OCI-LY7 (cell line): Measurements from ENCODE around the gene SYPL1. TPM values are rescaled to one million over a fixed set of nuclear protein-coding genes. Genes with fewer than 3 reads are reported as not detected.

Experiments
- BruUV-seq: library from RNA; stranded (reverse); fragments of 400-500 nt; replicated peaks from 2 replicates; lab custom pipeline; 2021; lab: Mats Ljungman, UMichigan
- CTCF ChIA-PET: fragments of 300-600 bp; sonication (Branson Sonifier 250); formaldehyde crosslinking; loops from one replicate; lab custom pipeline; 2022; ENCODE audit warnings: antibody characterized with exemption; ENCODE audit not compliant: unreplicated experiment; lab: Charles Lee
- POLR2A ChIA-PET: fragments of 300-600 bp; sonication (Branson Sonifier 250); formaldehyde crosslinking; loops from one replicate; lab custom pipeline; 2022; ENCODE audit warnings: antibody characterized with exemption; lab: Charles Lee
- DNase-seq: peaks from one replicate; pipeline ENCODE4 v3.0.0-alpha.2; 2015; ENCODE audit warnings: low spot score
- H2AFZ ChIP-seq: fragments of 200-600 bp; sonication (generic), shearing (Covaris generic); 2 replicates; pipeline ENCODE4 v1.6.1; 2014; ENCODE audit warnings: mild to moderate bottlenecking, antibody characterized with exemption, low read length, moderate library complexity
- H3K27ac ChIP-seq: fragments of 200-600 bp; sonication (generic); 2 replicates; pipeline ENCODE4 v1.5.1; 2014; ENCODE audit warnings: mixed run types, low read depth, mild to moderate bottlenecking, moderate library complexity, low read length, inconsistent platforms; ENCODE audit not compliant: poor library complexity, severe bottlenecking
- H3K36me3 ChIP-seq: fragments of 200-600 bp; sonication (generic); 2 replicates; pipeline ENCODE4 v1.6.1; 2014; ENCODE audit warnings: mild to moderate bottlenecking, antibody characterized with exemption, low read length, moderate library complexity, mixed read lengths; ENCODE audit not compliant: insufficient read depth
- H3K4me1 ChIP-seq: fragments of 200-600 bp; sonication (generic); 2 replicates; pipeline ENCODE4 v1.5.1; 2014; ENCODE audit warnings: mild to moderate bottlenecking, low read length; ENCODE audit not compliant: insufficient read depth, poor library complexity, severe bottlenecking
- H3K4me2 ChIP-seq: fragments of 200-600 bp; sonication (generic); 2 replicates; pipeline ENCODE4 v1.6.1; 2014; ENCODE audit warnings: mild to moderate bottlenecking, low read length
- H3K4me3 ChIP-seq: fragments of 200-600 bp; sonication (generic); 2 replicates; pipeline ENCODE4 v1.5.1; 2014; ENCODE audit warnings: mild to moderate bottlenecking, low read depth, low read length; ENCODE audit not compliant: poor library complexity, severe bottlenecking
- H3K79me2 ChIP-seq: fragments of 200-600 bp; sonication (generic); 2 replicates; pipeline ENCODE4 v1.6.1; 2016; ENCODE audit warnings: low read depth, mild to moderate bottlenecking, low read length, moderate library complexity, mixed read lengths; ENCODE audit not compliant: insufficient read depth
- H3K9me2 ChIP-seq: fragments of 200-600 bp; sonication (generic); 2 replicates; pipeline ENCODE4 v1.6.1; 2016; ENCODE audit warnings: mild to moderate bottlenecking, low read length, mixed read lengths; ENCODE audit not compliant: insufficient read depth
- H3K9me3 ChIP-seq: fragments of 200-600 bp; sonication (generic); 2 replicates; pipeline ENCODE4 v1.6.1; 2014; ENCODE audit warnings: mild to moderate bottlenecking, mixed run types, low read length, mixed read lengths
- H4K20me1 ChIP-seq: fragments of 200-600 bp; sonication (generic); 2 replicates; pipeline ENCODE4 v1.6.1; 2014; ENCODE audit warnings: mild to moderate bottlenecking, antibody characterized with exemption, low read length, moderate library complexity, mixed read lengths; ENCODE audit not compliant: insufficient read depth
- CTCF ChIP-seq: fragments of 200-600 bp; sonication (generic); conservative IDR thresholded peaks from 2 replicates; pipeline ENCODE4 v1.5.1; 2014; ENCODE audit warnings: mild to moderate bottlenecking, antibody characterized with exemption, low read length, moderate library complexity, mixed read lengths
- EZH2phosphoT487 ChIP-seq: fragments of 200-600 bp; sonication (generic); IDR thresholded peaks from 2 replicates; pipeline ENCODE4 v1.6.1; 2018; ENCODE audit warnings: low read depth, borderline replicate concordance, mild to moderate bottlenecking, mixed run types, antibody characterized with exemption, low read length, moderate library complexity, mixed read lengths
- intact Hi-C: fragments of 100-400 bp; cut with micrococcal nuclease; formaldehyde crosslinking; loops from one replicate; pipeline ENCODE4 v1.10.0; 2022; ENCODE audit not compliant: unreplicated experiment
- total RNA-seq, 2 experiments: library from RNA; depleted of rRNA in 1 of 2; stranded (reverse); fragments of >200 nt in 1 of 2; shearing (Covaris generic) in 1 of 2; gene quantifications; 2 replicates each; pipeline ENCODE4 v1.2.3, GENCODE V29; 2014 to 2022

Gene SYPL1
- total RNA-seq, 2 experiments from 2014 or later = 34.1 to 112 TPM

GRCh38 chr7:106062521-106062931 is 49.6 kb downstream of the SYPL1 start:
- Histone ChIP-seq H3K9me2 (no peaks in the 10 kb centered on the region), H2AFZ (no peak overlapping the region), H3K4me3 (peak overlapping the region; percentile 32), H4K20me1 (no peaks in the 10 kb centered on the region), H3K4me1 (peaks cover 100% of the 10 kb centered on the region), H3K9me3 (peaks cover 8% of the 10 kb centered on the region), H3K4me2 (peak overlapping the region; percentile 80), H3K27ac (peak overlapping the region; percentile 98), H3K36me3 (peaks cover 6% of the 10 kb centered on the region; the same call in 1 of the 2 replicates), H3K79me2 (no peaks in the 10 kb centered on the region)
- BruUV-seq = no TSS peak
- DNase-seq = peak; percentile 78
- ChIA-PET CTCF (interaction anchor here (0.7 to 0.9 kb wide), 2 partner anchors 89 to 92 kb away, joined by 3 to 4 read pairs; no protein-coding TSS in a partner anchor), POLR2A (interaction anchor here (6.3 to 10.0 kb wide), 3 partner anchors 10 to 90 kb away, joined by 66 to 308 read pairs (median 104); partner anchors contain the start of gene SYPL1)
- no peak for TF ChIP-seq CTCF
- TF ChIP-seq EZH2phosphoT487 = no peak
- intact Hi-C loops = no loop called here

GRCh38 chr7:106062006-106062405 is 50.1 kb downstream of the SYPL1 start:
- Histone ChIP-seq H3K9me2 (no peaks in the 10 kb centered on the region), H3K4me2 (peak overlapping the region; percentile 80), H3K36me3 (peaks cover 6% of the 10 kb centered on the region; the same call in 1 of the 2 replicates), H3K4me1 (peaks cover 100% of the 10 kb centered on the region), H3K79me2 (no peaks in the 10 kb centered on the region), H3K9me3 (peaks cover 8% of the 10 kb centered on the region), H2AFZ (no peak overlapping the region), H4K20me1 (no peaks in the 10 kb centered on the region), H3K4me3 (peak overlapping the region; percentile 32), H3K27ac (peak overlapping the region; percentile 98)
- CTCF ChIA-PET = interaction anchor here (0.7 to 5.1 kb wide), 4 partner anchors 10 to 93 kb away, joined by 3 to 52 read pairs (median 4); no protein-coding TSS in a partner anchor
- DNase-seq = no peak
- POLR2A ChIA-PET = interaction anchor here (0.7 to 10.0 kb wide), 7 partner anchors 10 to 91 kb away, joined by 3 to 308 read pairs (median 7); partner anchors contain the start of gene SYPL1
- no TSS peak for BruUV-seq
- intact Hi-C loops = no loop called here
- TF ChIP-seq EZH2phosphoT487 (no peak), CTCF (no peak; the same call in 1 of the 2 replicates)
